Stimulated activated CD8-positive, alpha-beta memory T cell treated with anti-CD3 and anti-CD28 coated beads, Interleukin-4, amount 100 ng/mL, for 48 hours (primary cell): ENCODE data around the gene UPF3A.
"Not testable (repeated sequence)": the region's sequence is repeated elsewhere in the genome, so short reads cannot be mapped to it uniquely, and the experiment has no call there.

Experiments used
- DNase-seq: peaks from one replicate; pipeline ENCODE4 v3.0.0-alpha.2; 2020

UPF3A gene

GRCh38 chr13:114264313-114264712 lies 17.1 kb upstream of the UPF3A start:
- not testable (repeated sequence) for DNase-seq

GRCh38 chr13:114264886-114265611 lies 16.4 kb upstream of the UPF3A start:
- no peak for DNase-seq

- no peak for DNase-seq
These were observed 15.2 kb upstream of the UPF3A start for GRCh38 chr13:114266241-114266640.

GRCh38 chr13:114268344-114269280 lies 12.8 kb upstream of the UPF3A start:
- no peak for DNase-seq

GRCh38 chr13:114269281-114269770 lies 12.1 kb upstream of the UPF3A start:
- DNase-seq = no peak

GRCh38 chr13:114272977-114273376 lies 8.4 kb upstream of the UPF3A start:
- DNase-seq = no peak

GRCh38 chr13:114275304-114275703 lies 6.1 kb upstream of the UPF3A start:
- no peak for DNase-seq

- no peak for DNase-seq
These were observed 2.3 kb upstream of the UPF3A start for GRCh38 chr13:114279146-114279545.

- no peak for DNase-seq
These were observed 1.5 kb upstream of the UPF3A start for GRCh38 chr13:114279758-114280355.

GRCh38 chr13:114282041-114282670 lies 755 bp downstream of the UPF3A start:
- peak; percentile 54 for DNase-seq

GRCh38 chr13:114283576-114283975 lies 2.2 kb downstream of the UPF3A start:
- DNase-seq = no peak

GRCh38 chr13:114284680-114285079 lies 3.3 kb downstream of the UPF3A start:
- DNase-seq = no peak

GRCh38 chr13:114285166-114285808 lies 3.9 kb downstream of the UPF3A start:
- DNase-seq = no peak

GRCh38 chr13:114286808-114287207 lies 5.4 kb downstream of the UPF3A start:
- no peak for DNase-seq

GRCh38 chr13:114288157-114288591 lies 6.8 kb downstream of the UPF3A start:
- DNase-seq = no peak

- DNase-seq = no peak
These were observed 15.0 kb downstream of the UPF3A start for GRCh38 chr13:114296448-114296847.

- no peak for DNase-seq
These were observed 15.5 kb downstream of the UPF3A start for GRCh38 chr13:114296902-114297301.

GRCh38 chr13:114298866-114299265 lies 17.5 kb downstream of the UPF3A start:
- DNase-seq = no peak

- DNase-seq = no peak
These were observed 18.4 kb downstream of the UPF3A start for GRCh38 chr13:114299604-114300305.

- DNase-seq = no peak
These were observed 22.4 kb downstream of the UPF3A start for GRCh38 chr13:114303700-114304327.
